WTC11 (cell line): Measurements from ENCODE around the gene MTARC1. TPM values are rescaled to one million over a fixed set of nuclear protein-coding genes. Genes with fewer than 3 reads are reported as not detected.

Experiments used
- ATAC-seq: fragments of 200-7000 bp; cut with Tn5 transposase; 2 replicates; pipeline ENCODE4 v1.10.0; 2021; ENCODE audit warnings: mild to moderate bottlenecking, moderate library complexity
- CTCF ChIA-PET: fragments of 300-600 bp; sonication (Branson Sonifier 250); formaldehyde crosslinking; loops from one replicate; lab custom pipeline; 2021; ENCODE audit warnings: antibody characterized with exemption; lab: Charles Lee
- POLR2A ChIA-PET: fragments of 350-600 bp; sonication (Branson Sonifier 250); formaldehyde crosslinking; loops from one replicate; lab custom pipeline; 2021; ENCODE audit warnings: antibody characterized with exemption; lab: Charles Lee
- DNase-seq: peaks from one replicate; pipeline ENCODE4 v3.0.0; 2021; ENCODE audit warnings: low spot score
- H3K27ac Mint-ChIP-seq: 2 replicates; pipeline ENCODE4 v1.8.0; 2021; ENCODE audit warnings: mixed read lengths
- H3K27me3 Mint-ChIP-seq: 2 replicates; pipeline ENCODE4 v1.8.0; 2021; ENCODE audit warnings: low read depth, mild to moderate bottlenecking, moderate library complexity, mixed read lengths
- H3K36me3 Mint-ChIP-seq: 2 replicates; pipeline ENCODE4 v1.8.0; 2021; ENCODE audit warnings: mixed read lengths
- H3K4me1 Mint-ChIP-seq: 2 replicates; pipeline ENCODE4 v1.8.0; 2022; ENCODE audit warnings: mixed read lengths
- H3K4me3 Mint-ChIP-seq: 2 replicates; pipeline ENCODE4 v1.8.0; 2021; ENCODE audit warnings: mild to moderate bottlenecking, moderate library complexity, mixed read lengths
- H3K9me3 Mint-ChIP-seq: 2 replicates; pipeline ENCODE4 v1.8.0; 2021; ENCODE audit warnings: mixed read lengths
- ATF1 ChIP-seq: sonication (generic); formaldehyde crosslinking; IDR thresholded peaks from 2 replicates; pipeline ENCODE4 v1.8.1; 2023; ENCODE audit warnings: mild to moderate bottlenecking, moderate library complexity, missing genetic modification reagents
- CBFB ChIP-seq: sonication (generic); formaldehyde crosslinking; IDR thresholded peaks from 2 replicates; pipeline ENCODE4 v1.8.1; 2022; ENCODE audit warnings: mild to moderate bottlenecking, low read depth, missing genetic modification reagents
- EMX1 ChIP-seq: fragments of 250-450 bp; sonication (Bioruptor Pico); IDR thresholded peaks from 2 replicates; pipeline ENCODE4 v1.8.0; 2021; ENCODE audit warnings: mild to moderate bottlenecking
- GABPB1 ChIP-seq: sonication (generic); formaldehyde crosslinking; IDR thresholded peaks from 2 replicates; pipeline ENCODE4 v1.8.1; 2023; ENCODE audit warnings: mild to moderate bottlenecking, missing genetic modification reagents
- GRHL2 ChIP-seq: fragments of 250-450 bp; sonication (Bioruptor Pico); IDR thresholded peaks from 2 replicates; pipeline ENCODE4 v1.8.0; 2022; ENCODE audit warnings: mild to moderate bottlenecking, moderate library complexity; ENCODE audit not compliant: insufficient replicate concordance, severe bottlenecking
- GTF2I ChIP-seq: fragments of 250-450 bp; sonication (Bioruptor Pico); conservative IDR thresholded peaks from 2 replicates; pipeline ENCODE4 v1.4.0; 2021; ENCODE audit warnings: mild to moderate bottlenecking
- MYBL2 ChIP-seq: sonication (generic); formaldehyde crosslinking; IDR thresholded peaks from 2 replicates; pipeline ENCODE4 v1.8.1; 2023; ENCODE audit warnings: mild to moderate bottlenecking, moderate library complexity, missing genetic modification reagents
- NFE2L1 ChIP-seq: sonication (generic); formaldehyde crosslinking; IDR thresholded peaks from 2 replicates; pipeline ENCODE4 v1.8.1; 2023; ENCODE audit warnings: missing genetic modification reagents
- NR2C2 ChIP-seq: sonication (generic); formaldehyde crosslinking; IDR thresholded peaks from 2 replicates; pipeline ENCODE4 v1.8.0; 2022; ENCODE audit warnings: mild to moderate bottlenecking, missing genetic modification reagents
- NR3C1 ChIP-seq: sonication (generic); formaldehyde crosslinking; conservative IDR thresholded peaks from 2 replicates; pipeline ENCODE4 v1.8.1; 2023; ENCODE audit warnings: low read depth, mild to moderate bottlenecking, missing genetic modification reagents
- SMAD4 ChIP-seq: sonication (generic); formaldehyde crosslinking; IDR thresholded peaks from 2 replicates; pipeline ENCODE4 v1.8.0; 2022; ENCODE audit warnings: mild to moderate bottlenecking, missing genetic modification reagents
- SP1 ChIP-seq: sonication (generic); formaldehyde crosslinking; conservative IDR thresholded peaks from 2 replicates; pipeline ENCODE4 v1.8.1; 2022; ENCODE audit warnings: missing genetic modification reagents
- ZBTB21 ChIP-seq: sonication (generic); formaldehyde crosslinking; IDR thresholded peaks from 2 replicates; pipeline ENCODE4 v1.8.1; 2023; ENCODE audit warnings: mild to moderate bottlenecking, missing genetic modification reagents, borderline replicate concordance
- ZNF138 ChIP-seq: sonication (generic); formaldehyde crosslinking; conservative IDR thresholded peaks from 2 replicates; pipeline ENCODE4 v1.8.1; 2022; ENCODE audit warnings: mild to moderate bottlenecking, moderate library complexity, missing genetic modification reagents
- ZNF317 ChIP-seq: sonication (generic); formaldehyde crosslinking; IDR thresholded peaks from 2 replicates; pipeline ENCODE4 v1.8.1; 2023; ENCODE audit warnings: low read depth, mild to moderate bottlenecking, moderate library complexity, missing genetic modification reagents, borderline replicate concordance
- total RNA-seq: library from RNA; stranded (reverse); gene quantifications from 3 replicates; pipeline ENCODE4 v1.2.3, GENCODE V29; 2021
- TF ChIP-seq, protein P1 (sequence below): sonication (generic); formaldehyde crosslinking; IDR thresholded peaks from 2 replicates; pipeline ENCODE4 v1.8.0; 2022; ENCODE audit warnings: mild to moderate bottlenecking, missing genetic modification reagents
- TF ChIP-seq, protein P2 (sequence below): sonication (generic); formaldehyde crosslinking; IDR thresholded peaks from 2 replicates; pipeline ENCODE4 v1.8.1; 2022; ENCODE audit warnings: missing genetic modification reagents, borderline replicate concordance
- TF ChIP-seq, protein P3 (sequence below): fragments of 250-450 bp; sonication (Bioruptor Pico); IDR thresholded peaks from 2 replicates; pipeline ENCODE4 v1.9.0; 2021; ENCODE audit warnings: mild to moderate bottlenecking
- TF ChIP-seq, protein P4 (sequence below): sonication (generic); formaldehyde crosslinking; IDR thresholded peaks from 2 replicates; pipeline ENCODE4 v1.8.1; 2023; ENCODE audit warnings: mild to moderate bottlenecking, missing genetic modification reagents, moderate library complexity
- TF ChIP-seq, protein P5 (sequence below): sonication (generic); formaldehyde crosslinking; IDR thresholded peaks from 2 replicates; pipeline ENCODE4 v1.8.0; 2023; ENCODE audit warnings: missing genetic modification reagents

Gene MTARC1
- total RNA-seq, 1 experiment from 2014 or later: 25.8 TPM

DNA sequence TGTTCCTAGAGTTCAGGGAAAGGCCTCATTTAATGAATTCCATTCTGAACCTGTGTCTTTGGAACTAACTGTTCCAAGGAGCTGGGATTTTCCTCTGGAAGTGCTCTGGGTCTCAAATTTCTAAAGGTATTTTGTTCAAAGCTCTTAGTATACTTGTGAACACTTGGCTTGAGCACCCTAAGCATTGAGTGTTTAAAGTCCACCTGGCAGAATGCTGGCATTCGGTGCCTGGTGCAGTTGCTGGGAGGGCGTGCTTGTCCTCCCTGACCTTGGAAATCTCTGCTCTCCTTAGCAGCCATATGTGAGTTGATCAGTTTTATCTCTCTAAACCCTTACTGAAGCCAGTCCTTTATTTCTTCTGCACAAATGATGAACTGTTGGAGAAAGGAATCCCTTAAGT, 35.6 kb upstream of the MTARC1 start:
- H3K9me3 Mint-ChIP-seq: no peaks in the 10 kb centered on the region
- POLR2A ChIA-PET: no interaction called here
- H3K4me3 Mint-ChIP-seq: no peak overlapping the region
- peaks cover 34% of the 10 kb centered on the region for H3K27me3 Mint-ChIP-seq
- no peak overlapping the region for H3K27ac Mint-ChIP-seq
- CTCF ChIA-PET: interaction anchor here (0.6 to 0.9 kb wide), 2 partner anchors 18 to 455 kb away, joined by 3 read pairs; no protein-coding TSS in a partner anchor
- ATAC-seq (no peak), DNase-seq (no peak)
- peaks cover 47% of the 10 kb centered on the region for H3K4me1 Mint-ChIP-seq
- TF ChIP-seq, protein P1, sequence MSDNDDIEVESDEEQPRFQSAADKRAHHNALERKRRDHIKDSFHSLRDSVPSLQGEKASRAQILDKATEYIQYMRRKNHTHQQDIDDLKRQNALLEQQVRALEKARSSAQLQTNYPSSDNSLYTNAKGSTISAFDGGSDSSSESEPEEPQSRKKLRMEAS (CRISPR knock-in tag): no peak
- TF ChIP-seq, protein P2, sequence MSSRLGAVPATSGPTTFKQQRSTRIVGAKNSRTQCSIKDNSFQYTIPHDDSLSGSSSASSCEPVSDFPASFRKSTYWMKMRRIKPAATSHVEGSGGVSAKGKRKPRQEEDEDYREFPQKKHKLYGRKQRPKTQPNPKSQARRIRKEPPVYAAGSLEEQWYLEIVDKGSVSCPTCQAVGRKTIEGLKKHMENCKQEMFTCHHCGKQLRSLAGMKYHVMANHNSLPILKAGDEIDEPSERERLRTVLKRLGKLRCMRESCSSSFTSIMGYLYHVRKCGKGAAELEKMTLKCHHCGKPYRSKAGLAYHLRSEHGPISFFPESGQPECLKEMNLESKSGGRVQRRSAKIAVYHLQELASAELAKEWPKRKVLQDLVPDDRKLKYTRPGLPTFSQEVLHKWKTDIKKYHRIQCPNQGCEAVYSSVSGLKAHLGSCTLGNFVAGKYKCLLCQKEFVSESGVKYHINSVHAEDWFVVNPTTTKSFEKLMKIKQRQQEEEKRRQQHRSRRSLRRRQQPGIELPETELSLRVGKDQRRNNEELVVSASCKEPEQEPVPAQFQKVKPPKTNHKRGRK: no peak
- TF ChIP-seq GTF2I (CRISPR knock-in tag) (no peak), GABPB1 (CRISPR knock-in tag) (no peak)
- H3K36me3 Mint-ChIP-seq: peaks cover 15% of the 10 kb centered on the region

DNA sequence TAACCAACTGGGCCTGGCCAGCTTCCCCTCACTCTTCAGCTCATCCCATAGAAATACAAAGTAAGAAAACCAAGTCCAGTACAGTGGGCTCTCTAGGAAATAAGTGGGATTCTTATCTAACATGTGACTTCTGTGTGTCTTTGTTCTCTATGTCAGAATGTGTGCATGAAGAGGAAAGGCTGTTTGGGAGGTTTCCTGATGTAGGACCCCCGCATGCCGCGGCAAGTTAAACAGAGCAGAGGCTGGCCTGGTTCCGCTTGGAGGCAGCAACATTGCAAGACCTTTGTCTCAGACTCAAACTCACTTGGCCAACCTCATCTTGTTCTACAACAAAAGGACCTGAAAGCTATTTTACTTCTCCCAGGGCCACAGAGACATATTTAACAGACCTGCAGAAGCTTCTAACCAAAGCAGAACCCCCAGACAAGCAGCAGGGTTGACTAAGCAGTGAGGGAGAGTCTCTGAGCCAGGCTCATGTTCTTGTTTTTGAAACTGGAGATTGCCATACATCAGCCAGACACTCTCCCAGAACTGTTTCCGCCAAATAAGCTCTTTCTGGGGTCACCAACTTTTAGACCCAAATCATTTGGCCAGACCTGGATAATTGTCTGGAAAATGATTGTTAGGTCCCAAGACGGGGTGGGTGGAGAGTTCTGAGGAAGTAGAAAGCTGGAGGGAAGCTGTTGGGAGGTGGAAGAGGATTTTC, 32.3 kb upstream of the MTARC1 start:
- Mint-ChIP-seq H3K36me3 (peaks cover 24% of the 10 kb centered on the region), H3K27me3 (peaks cover 13% of the 10 kb centered on the region), H3K9me3 (no peaks in the 10 kb centered on the region), H3K4me3 (no peak overlapping the region), H3K4me1 (peaks cover 21% of the 10 kb centered on the region), H3K27ac (no peak overlapping the region)
- DNase-seq (no peak), ATAC-seq (no peak)
- POLR2A ChIA-PET: no interaction called here
- CTCF ChIA-PET: interaction anchor here (1.8 kb wide), 1 partner anchor 22 kb away, joined by 5 read pairs; no protein-coding TSS in a partner anchor
- TF ChIP-seq GRHL2 (CRISPR knock-in tag) (no peak), CBFB (CRISPR knock-in tag) (no peak), SP1 (CRISPR knock-in tag) (no peak), ZNF138 (CRISPR knock-in tag) (no peak)
- TF ChIP-seq, protein P3, sequence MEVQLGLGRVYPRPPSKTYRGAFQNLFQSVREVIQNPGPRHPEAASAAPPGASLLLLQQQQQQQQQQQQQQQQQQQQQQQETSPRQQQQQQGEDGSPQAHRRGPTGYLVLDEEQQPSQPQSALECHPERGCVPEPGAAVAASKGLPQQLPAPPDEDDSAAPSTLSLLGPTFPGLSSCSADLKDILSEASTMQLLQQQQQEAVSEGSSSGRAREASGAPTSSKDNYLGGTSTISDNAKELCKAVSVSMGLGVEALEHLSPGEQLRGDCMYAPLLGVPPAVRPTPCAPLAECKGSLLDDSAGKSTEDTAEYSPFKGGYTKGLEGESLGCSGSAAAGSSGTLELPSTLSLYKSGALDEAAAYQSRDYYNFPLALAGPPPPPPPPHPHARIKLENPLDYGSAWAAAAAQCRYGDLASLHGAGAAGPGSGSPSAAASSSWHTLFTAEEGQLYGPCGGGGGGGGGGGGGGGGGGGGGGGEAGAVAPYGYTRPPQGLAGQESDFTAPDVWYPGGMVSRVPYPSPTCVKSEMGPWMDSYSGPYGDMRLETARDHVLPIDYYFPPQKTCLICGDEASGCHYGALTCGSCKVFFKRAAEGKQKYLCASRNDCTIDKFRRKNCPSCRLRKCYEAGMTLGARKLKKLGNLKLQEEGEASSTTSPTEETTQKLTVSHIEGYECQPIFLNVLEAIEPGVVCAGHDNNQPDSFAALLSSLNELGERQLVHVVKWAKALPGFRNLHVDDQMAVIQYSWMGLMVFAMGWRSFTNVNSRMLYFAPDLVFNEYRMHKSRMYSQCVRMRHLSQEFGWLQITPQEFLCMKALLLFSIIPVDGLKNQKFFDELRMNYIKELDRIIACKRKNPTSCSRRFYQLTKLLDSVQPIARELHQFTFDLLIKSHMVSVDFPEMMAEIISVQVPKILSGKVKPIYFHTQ (CRISPR knock-in tag): no peak

DNA sequence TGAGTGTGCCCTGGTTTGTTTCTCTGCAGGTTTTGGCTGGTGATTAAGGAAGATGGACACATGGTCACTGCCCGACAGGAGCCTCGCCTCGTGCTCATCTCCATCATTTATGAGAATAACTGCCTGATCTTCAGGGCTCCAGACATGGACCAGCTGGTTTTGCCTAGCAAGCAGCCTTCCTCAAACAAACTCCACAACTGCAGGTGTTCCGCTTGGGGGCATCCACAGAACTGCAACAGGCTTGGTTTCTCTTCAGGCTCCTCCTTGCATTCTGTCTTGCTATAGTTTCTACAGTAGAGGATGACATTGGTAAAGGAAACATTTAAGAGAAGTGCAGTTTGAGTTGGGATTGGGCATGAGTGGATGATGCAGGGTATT, 31.8 kb upstream of the MTARC1 start:
- no peak for ATAC-seq
- Mint-ChIP-seq H3K9me3 (no peaks in the 10 kb centered on the region), H3K36me3 (peaks cover 24% of the 10 kb centered on the region), H3K27me3 (peaks cover 7% of the 10 kb centered on the region; the same call in 1 of the 2 replicates), H3K4me3 (no peak overlapping the region), H3K27ac (no peak overlapping the region), H3K4me1 (peaks cover 17% of the 10 kb centered on the region)
- DNase-seq: no peak
- TF ChIP-seq EMX1 (CRISPR knock-in tag) (no peak), SMAD4 (CRISPR knock-in tag) (no peak), ATF1 (CRISPR knock-in tag) (no peak), SP1 (CRISPR knock-in tag) (no peak), NR3C1 (CRISPR knock-in tag) (no peak)
- CTCF ChIA-PET: interaction anchor here (1.8 kb wide), 1 partner anchor 22 kb away, joined by 5 read pairs; no protein-coding TSS in a partner anchor
- POLR2A ChIA-PET: no interaction called here

DNA sequence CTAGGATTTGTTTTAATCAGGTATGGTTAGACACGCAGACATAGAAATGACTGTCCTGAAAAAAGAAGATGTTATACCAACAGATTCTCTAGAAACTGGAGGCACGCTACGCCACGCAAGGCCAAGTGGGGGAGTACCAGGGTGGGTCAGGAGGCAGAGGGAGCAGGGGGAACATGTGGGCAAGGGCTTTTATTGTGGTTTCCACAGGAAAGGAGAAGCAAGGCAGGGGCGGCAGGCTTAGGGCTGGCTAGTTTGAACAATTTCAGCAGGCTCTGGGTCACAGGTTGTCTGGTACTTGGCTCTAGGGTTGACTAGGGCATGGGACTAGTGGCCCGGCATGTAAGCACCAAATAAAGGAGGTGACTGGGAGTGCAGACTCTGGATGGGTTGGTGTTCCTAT, 31.4 kb upstream of the MTARC1 start:
- ATAC-seq (no peak), DNase-seq (no peak)
- peaks cover 3% of the 10 kb centered on the region; the same call in 1 of the 2 replicates for H3K27me3 Mint-ChIP-seq
- H3K27ac Mint-ChIP-seq: no peak overlapping the region
- no peak overlapping the region for H3K4me3 Mint-ChIP-seq
- ChIA-PET CTCF (interaction anchor here (1.8 kb wide), 1 partner anchor 21 kb away, joined by 5 read pairs; no protein-coding TSS in a partner anchor), POLR2A (no interaction called here)
- H3K4me1 Mint-ChIP-seq: peaks cover 13% of the 10 kb centered on the region
- H3K9me3 Mint-ChIP-seq: no peaks in the 10 kb centered on the region
- H3K36me3 Mint-ChIP-seq: peaks cover 24% of the 10 kb centered on the region
- TF ChIP-seq ZBTB21: no peak
- TF ChIP-seq, protein P4, sequence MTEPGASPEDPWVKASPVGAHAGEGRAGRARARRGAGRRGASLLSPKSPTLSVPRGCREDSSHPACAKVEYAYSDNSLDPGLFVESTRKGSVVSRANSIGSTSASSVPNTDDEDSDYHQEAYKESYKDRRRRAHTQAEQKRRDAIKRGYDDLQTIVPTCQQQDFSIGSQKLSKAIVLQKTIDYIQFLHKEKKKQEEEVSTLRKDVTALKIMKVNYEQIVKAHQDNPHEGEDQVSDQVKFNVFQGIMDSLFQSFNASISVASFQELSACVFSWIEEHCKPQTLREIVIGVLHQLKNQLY: no peak
- no peak for TF ChIP-seq NR2C2 (CRISPR knock-in tag)
- TF ChIP-seq NFE2L1 (CRISPR knock-in tag): no peak
- TF ChIP-seq, protein P5, sequence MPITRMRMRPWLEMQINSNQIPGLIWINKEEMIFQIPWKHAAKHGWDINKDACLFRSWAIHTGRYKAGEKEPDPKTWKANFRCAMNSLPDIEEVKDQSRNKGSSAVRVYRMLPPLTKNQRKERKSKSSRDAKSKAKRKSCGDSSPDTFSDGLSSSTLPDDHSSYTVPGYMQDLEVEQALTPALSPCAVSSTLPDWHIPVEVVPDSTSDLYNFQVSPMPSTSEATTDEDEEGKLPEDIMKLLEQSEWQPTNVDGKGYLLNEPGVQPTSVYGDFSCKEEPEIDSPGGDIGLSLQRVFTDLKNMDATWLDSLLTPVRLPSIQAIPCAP (CRISPR knock-in tag): no peak
- no peak for TF ChIP-seq MYBL2
- TF ChIP-seq, protein P3 (CRISPR knock-in tag): no peak
- no peak for TF ChIP-seq ZNF317
